Measurements from ENCODE around the gene ECSIT. TPM values are rescaled to one million over a fixed set of nuclear protein-coding genes. Genes with fewer than 3 reads are reported as not detected.
A peak's percentile ranks its signal among the peaks of the same experiment; 100 is the strongest.

The ECSIT gene
- total RNA-seq, 1 donor from 2014 or later: 25.3 TPM

DNA sequence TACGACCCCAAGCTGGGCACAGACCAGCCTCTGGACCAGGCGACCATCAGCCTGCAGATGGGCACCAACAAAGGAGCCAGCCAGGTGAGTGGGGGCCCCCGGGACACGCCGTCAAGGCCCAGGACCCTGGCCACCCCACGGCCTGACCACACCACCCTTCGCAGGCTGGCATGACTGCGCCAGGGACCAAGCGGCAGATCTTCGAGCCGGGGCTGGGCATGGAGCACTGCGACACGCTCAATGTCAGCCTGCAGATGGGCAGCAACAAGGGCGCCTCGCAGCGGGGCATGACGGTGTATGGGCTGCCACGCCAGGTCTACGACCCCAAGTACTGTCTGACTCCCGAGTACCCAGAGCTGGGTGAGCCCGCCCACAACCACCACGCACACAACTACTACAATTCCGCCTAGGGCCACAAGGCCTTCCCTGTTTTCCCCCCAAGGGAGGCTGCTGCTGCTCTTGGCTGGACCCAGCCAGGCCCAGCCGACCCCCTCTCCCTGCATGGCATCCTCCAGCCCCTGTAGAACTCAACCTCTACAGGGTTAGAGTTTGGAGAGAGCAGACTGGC, 20.5 kb upstream of the ECSIT start:
- no peak for DNase-seq

DNA sequence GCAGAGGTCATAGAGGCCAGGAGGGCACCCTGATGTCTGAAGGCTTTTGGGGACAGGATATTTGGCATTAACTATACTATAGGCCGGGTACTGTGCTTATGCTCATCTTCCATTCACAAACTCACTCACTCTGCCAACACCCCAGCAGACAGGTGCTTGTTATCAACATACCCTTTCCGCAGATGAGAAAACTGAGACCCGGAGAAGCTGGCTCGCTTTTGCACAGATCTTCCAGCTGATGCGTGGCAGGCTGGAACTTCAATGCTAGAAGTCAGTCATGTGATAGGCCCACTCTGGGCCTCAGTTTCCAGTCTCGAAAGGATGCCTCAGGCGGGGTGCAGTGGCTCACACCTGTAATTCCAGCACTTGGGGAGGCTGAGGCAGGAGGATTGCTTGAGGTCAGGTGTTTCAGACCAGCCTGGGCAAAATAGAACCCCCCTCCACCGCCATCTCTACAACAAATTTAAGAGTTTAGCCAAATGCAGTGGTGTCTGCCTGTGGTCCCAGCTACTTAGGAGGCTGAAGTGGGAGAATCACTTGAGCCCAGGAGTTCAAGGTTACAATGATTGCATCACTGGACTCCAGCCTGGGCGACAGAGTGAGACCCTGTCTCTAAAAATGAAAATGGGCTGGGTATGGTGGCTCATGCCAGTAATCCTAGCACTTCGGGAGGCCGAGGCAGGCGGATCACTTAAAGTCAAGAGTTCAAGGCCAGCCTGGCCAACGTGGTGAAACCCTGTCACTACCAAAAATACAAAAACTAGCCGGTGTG, 19.2 kb upstream of the ECSIT start:
- no peak for DNase-seq

DNA sequence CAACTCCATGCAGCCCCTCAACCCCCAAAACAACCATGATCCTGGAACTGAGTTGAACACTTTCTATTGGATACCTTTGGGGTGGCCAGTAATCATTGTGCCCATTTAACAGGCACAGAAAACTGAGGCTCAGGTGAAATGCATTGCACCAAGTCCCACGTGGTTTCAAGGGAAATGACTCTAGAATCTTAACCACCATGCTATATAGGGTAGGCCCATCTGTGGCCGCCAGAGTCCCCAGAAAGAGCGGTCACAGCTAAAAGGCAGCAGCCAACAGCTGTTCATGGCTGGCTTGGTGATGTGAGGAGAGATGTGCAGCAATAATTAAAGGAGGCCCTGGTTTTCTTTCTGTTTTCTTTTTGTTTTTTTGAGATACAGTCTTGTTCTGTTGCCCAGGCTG, 12.3 kb upstream of the ECSIT start:
- DNase-seq: no peak

DNA sequence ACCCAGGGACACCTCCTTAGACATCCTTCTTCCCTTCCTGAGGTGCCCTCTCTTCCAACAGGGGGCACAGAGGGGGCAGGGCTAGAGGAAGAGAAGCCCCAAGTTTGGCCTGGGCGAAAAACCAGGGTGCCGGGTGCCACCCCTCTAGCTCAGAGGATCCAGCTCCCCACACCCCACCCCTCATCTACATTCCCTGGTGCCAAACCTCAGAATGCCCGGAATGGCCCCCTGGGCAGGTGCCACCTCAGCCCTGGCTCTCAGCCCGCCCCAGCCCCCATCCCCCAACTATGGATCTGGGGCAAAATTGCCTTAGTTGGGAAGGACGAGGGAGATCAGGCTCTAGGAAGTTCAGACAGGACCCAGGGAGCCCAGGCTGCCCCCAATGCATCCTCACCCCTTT, 11.7 kb upstream of the ECSIT start:
- DNase-seq: no peak

DNA sequence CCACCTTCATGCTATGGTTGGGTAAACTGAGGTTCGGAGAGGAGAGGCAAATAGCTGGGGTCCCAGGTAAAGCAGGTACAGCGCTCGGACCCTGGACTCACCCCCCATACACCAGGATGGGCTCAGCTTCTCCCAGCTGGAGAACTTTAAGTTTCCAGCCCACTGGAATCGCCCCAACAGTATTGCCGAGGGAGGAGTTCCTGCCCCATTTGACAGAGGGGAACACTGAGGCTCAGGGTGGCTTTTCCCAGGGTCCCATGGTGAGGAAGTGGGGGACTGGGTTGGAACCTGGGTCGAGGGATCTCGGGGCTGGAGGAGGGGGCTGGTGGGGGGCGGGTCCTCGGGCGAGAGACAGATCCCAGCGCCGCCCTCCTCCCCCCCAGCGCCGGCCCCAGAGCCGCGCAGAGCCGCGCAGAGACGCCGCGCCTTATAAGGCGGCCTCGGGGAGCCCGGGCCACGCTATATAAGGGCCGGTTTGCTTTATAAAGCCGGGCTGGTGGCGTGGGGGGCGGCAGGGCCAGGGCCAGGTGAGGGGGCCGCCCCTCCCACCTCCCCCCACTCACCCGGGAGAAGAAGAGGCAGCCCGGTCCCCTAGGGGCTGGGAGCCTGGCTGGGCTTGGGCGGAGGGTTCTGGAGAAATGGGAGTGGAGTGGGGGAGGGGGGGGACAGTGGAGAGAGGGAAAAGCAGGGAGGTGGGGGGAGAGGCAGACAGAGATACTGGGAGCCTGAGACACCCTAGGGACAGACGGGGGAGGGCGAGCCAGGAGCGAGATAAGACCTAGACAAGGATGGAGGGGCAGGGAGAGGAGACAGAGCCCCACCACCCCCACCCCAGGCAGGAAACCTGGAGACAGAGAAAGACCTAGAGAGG, 10.8 kb upstream of the ECSIT start:
- no peak for DNase-seq

DNA sequence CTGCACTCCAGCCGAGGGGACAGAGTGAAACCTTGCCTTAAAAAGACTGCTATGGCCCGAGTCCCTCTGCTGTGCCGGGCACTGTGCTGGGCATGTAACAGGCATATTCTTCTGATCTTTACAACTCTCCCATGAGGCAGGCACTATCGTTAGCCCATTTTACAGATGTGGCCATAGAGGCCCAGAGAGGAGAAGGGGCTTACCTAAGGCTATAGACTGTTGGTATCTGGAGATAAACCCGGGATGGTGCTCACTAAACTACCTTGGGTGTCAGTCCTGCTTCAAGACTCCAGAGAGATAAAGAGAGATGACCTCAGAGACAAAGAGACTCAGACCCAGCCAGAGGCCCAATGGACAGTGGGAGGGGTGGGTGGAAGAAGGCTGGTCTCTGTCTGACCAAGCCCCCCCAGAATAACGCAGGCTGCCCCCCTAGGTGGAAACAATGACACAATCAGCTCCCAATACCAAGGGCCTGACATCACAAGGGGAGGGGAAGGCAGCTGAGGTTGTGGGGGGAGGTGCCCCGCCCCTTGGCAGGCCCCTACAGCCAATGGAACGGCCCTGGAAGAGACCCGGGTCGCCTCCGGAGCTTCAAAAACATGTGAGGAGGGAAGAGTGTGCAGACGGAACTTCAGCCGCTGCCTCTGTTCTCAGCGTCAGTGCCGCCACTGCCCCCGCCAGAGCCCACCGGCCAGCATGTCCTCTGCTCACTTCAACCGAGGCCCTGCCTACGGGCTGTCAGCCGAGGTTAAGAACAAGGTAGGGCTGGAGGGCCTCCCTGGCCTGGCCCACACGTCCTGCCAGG, 9.5 kb upstream of the ECSIT start, which contains the start of gene CNN1:
Gene CNN1 (plus strand): TSS at position 620 of the 805 bp plus-strand sequence. CDS start 77 bp downstream, at position 697.
- no peak for DNase-seq

DNA sequence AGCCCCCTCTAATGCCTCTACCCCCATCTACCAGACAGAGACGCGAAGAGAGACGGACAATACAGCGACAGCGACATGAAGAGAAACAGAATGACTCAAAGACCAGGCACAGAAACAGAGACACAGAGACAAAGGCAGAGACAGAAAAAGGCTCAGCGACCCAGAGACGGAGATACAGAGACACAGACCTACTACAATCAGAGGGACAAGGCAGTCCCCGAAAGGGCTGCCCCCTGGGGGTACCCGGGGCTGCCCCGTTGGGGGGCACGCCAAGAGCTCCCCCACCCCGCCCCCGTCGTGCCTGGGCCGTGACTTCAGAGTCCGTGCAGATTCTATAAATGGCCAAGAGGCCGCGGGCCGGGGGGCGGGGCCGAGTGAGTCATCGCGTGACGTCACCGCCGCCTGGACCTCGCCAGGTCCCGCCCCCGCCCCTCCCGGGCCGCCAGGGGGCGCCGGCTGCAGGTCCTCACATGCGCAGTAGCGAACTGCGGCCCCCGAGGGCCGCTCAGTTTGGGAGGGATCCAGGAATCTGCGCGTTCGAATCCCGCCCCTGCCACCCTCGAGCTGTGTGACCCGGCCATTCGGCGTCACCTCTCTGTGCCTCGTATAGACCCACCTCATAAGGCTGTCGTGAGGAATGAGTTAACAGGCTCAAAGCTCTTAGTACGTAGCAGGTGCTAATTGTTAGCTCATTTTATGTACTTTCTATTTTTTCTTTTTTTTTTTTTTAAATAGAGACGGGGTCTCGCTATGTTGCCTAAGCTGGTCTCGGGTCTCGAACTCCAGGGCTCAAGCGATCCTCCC, 7.1 kb upstream of the ECSIT start:
- peak; percentile 63 for DNase-seq

DNA sequence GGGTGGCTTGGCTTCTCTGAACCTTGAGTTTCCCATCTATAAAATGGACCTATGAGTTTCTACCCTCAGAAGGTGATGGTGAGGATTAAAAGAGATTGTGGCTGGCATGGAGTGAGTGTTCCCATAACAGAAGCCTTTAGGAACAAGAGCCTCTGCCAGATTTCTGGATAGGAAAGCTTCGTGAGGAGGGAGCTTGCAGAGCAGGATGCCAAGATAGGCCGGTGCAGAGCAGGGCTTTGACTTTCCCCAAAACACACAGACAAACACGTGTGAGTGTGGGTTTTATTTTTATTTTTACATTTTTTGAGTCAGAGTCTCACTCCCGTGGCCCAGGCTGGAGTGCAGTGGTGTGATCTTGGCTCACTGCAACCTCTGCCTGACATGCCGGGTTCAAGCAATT, 6.0 kb upstream of the ECSIT start:
- no peak for DNase-seq

DNA sequence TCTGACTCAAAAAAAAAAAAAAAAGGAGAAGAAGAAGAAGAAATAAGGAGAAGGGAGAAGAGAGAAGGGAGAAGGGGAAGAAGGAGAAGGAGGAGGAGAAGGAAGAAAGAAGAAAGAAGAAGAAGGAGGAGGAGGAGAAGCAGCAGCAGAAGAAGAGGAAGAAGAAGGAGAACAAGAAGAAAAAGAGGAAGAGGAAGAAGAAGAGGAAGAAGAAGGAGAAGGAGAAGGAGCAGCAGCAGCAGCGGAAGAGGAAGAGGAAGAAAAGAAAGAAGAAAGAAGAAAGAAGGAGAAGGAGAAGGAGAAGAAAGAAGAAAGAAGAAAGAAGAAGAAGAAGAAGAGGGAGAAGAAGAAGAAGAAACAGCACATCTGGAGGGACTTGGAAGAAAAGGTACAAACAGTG, 5.6 kb upstream of the ECSIT start:
- no peak for DNase-seq

DNA sequence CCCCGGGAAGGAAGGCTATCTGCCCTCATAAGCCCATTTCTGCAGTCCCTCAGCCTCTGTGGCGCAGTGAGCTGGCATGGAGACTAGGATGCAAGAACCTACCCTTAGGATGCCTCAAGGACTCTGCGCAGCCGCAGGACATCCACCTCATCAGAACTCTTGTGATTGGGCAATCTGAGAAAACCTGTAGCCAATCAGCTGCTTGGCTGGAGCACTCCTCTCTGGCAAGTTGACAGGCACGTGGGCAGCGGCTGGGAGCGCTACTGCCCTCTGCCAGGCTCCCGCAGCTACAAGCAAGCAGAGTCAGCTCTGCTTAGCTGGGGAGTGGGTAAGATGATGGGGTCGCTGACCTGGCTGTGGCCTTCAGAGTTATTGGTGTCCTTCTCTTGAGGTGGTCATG, 1.5 kb upstream of the ECSIT start:
- peak; percentile 84 for DNase-seq

DNA sequence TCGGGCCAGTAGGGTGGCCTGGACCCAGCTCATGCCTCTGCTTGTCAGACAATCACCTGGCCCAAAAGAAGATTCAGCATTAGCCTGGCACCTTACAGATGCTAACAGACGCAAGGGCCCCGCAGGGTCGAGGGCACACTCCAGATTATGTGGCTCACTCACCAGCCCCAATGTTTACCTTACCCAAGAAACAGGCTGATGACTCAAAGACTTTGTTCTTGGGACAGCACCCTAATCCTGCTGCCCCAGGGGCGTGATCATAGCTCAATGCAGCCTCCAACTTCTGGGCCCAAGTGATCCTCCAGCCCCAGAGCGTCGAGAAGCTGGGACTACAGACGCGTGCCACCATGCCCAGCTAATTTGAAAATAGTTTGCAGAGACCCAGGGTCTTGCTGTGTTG, 9.8 kb downstream of the ECSIT start:
- no peak for DNase-seq

DNA sequence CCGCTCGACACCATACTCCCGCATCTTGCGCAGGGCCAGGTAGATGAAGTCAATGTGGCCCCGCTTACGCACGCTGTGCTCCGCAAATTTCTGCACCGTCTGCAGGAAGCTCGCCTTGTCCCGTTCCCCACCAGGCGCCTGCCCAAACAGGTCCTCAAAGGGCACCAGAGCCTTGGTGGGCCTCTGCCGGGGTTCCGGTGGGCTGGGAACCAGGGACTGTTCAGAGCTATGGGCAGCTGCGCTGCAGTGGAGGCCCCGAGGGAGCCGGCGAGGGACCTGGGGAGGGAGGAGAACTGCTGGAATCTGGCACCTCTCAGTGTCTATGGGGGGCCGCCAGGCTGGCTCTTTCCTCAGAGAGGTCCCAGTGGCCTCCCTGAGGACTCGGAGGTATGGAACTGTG, 15.0 kb downstream of the ECSIT start:
- no peak for DNase-seq

DNA sequence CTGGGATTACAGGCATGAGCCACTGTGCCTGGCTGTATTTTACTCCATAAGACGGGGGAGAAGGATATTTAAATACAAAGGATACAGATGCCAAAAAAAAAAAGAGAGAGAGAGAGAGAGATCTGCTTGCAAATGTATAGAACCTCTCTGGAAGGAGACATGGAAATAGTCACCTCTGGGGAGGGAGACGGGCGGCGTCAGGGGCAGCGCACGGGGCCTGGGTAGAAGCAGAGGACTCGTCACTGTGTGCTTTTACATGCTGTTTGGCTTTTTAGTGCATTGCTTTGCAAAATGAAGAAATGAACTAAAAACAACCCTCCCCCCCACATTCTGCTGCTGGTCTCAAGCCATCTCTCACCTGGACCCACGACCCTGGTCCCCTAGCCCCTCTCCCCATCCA, 18.5 kb downstream of the ECSIT start:
- DNase-seq: no peak

DNA sequence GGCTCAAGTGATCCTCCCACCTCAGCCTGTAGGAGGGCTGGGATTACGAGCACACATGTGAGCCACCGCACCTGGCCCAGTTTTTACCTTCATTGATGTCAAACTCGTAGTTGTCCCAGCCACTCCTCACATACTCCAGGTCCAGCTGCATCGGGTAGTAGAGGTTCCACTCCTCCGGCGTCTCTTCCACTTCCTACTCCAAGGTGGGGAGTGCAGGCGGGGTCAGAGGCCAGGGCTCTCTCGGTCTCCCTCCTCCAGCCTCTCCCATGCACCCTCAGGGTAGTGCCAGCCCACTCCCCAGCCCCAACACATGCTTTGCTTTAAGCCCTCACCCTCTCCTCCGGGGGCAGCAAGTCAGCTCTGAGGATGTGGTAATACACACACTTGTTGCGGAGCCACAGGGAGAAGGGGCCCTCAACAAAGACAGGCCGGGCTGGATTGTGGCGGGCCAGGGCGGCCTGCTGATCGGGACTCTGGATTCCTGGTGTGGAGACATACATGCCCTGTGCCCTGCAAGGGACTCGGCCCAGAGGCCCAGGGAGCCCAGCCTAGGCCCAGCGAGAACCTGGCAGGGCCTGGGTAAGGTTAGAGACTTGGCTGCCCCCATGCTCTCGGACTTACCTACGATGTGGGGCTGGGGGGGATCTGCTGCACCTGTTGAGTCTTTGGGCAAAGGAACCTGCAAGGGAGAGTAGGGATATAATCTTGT, 21.4 kb downstream of the ECSIT start:
- DNase-seq: no peak

DNA sequence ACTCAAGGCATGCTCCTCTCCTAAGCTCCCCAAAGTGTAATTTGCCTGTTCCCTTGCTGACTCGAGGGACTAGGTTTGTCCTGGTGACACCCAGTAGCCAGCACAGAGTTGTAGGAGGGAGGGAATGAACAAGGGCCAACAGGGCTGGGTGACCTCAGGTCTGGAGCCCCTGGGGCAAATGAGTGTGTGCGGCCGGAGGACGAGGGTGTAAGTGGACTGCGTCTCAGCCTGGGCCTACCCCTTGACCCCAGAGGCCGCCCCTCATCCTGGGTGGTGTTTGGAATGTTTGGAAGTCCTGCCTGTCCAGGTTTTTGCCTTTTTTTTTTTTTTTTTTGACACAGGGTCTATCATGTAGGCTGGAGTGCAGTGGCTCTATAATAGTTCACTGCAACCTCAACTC, 22.0 kb downstream of the ECSIT start:
- no peak for DNase-seq

DNA sequence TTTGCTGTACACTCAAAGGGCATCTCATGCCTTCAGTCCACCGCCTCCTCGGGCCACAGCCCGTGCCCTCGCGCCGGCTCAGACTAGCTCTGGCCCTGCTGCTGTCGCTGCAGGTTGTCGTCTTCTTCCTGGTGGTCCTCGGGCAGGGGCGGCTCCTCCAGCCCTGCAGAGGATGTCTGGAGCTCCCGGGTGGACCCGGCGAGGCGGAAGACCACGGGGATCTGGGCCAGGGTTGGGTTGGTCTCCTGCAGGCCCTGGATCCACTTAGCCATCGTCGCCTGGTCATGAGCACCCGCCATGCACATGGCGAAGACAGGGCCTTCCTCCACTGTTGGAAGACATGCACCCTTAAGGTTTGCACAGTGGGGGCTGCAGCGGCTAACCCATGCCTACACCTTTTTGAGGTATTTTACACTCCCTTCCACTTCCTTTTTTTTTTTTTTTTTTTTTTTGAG, 22.8 kb downstream of the ECSIT start:
- no peak for DNase-seq

DNA sequence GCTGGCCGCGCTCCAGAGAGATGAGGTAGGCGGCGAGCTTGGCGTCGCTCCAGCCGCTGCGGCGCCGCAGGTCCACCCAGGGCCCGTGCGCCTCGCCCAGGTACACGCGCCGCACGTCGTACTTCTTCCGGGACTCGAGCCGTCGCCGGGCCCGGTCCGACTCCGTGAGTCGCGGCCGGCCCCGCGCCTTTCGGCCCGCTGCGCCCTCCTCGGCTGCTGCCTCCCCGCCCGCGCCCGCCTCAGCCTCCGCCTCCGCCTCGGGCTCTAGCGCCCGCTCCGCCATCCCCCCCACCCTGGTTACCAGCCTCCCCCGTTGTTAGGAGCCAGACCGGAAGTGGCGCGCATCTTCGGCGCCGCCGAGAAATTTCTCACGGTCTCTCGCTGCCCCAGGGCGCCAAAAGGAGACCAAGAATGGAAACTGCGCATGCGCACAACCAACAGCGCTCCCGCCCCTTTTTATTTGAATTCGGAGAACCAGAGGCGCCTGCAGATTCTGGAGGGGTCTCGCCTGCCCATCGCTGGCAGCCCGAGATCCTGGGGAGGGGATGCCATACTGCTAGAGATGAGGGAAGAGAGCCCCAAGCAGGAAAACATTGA, 23.3 kb downstream of the ECSIT start, which contains the start of gene ZNF653:
Gene ZNF653 (minus strand): TSS at position 336 of the 597 bp plus-strand sequence. CDS start 53 bp downstream, at position 283.
- DNase-seq: peak; percentile 86

DNA sequence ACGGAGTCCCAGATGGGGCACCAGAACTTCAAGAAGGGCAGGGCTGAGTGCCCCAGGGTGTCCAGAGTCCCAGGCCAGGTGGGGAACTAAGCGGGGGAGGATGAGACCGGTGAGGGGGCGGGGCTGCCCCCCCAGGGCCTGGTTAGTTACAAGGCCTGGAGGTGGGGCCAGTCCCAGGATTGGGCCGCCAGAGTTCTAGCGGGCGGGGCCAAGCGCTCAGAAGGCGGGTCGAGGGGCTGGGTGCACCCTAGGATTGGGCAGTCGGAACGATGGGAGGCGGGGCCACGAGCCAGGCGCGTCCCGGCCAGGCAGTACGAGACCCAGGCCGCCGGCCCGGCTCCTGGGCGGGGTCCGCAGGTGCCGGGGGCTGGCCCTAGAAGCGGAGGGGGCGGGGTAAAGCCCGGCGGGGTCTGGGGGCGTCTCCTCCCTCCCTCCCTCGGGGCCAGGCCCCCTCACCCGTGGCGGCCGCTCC, 23.9 kb downstream of the ECSIT start:
- peak; percentile 93 for DNase-seq

DNA sequence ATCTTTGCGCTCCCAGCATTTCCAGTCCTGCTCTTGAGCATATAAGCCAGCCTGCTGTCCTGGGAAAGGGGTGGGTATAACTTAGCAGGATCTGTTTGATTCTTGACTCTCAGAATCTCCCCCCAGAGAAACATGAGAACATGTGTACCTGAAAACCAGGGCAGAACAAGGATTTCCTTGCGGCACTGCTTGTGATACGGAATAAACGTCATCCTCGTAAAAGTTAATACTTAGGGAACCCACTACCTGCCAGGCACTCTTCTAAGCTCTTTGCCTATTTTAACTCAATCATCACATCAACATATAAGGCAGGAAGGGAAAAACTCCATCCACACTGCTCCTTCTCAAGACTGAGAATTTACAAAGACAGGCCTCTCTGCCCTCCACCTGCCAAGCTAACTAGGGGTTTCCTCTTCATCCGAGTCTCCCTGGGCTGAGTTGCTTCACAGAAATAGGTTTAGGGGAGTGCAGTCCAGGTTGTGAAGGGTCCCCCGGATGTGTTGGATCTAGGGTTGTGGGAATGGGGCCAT, 24.4 kb downstream of the ECSIT start:
- DNase-seq: no peak
